ENCODE data around the gene NAPB.

NAPB gene

GRCh38 chr20:23454816-23455215 is 33.5 kb upstream of the NAPB start:
- no peak overlapping the region for H3K4me3 ChIP-seq (replicated peaks; ENCODE audit: low read depth, low read length)
- TF ChIP-seq, protein P1, sequence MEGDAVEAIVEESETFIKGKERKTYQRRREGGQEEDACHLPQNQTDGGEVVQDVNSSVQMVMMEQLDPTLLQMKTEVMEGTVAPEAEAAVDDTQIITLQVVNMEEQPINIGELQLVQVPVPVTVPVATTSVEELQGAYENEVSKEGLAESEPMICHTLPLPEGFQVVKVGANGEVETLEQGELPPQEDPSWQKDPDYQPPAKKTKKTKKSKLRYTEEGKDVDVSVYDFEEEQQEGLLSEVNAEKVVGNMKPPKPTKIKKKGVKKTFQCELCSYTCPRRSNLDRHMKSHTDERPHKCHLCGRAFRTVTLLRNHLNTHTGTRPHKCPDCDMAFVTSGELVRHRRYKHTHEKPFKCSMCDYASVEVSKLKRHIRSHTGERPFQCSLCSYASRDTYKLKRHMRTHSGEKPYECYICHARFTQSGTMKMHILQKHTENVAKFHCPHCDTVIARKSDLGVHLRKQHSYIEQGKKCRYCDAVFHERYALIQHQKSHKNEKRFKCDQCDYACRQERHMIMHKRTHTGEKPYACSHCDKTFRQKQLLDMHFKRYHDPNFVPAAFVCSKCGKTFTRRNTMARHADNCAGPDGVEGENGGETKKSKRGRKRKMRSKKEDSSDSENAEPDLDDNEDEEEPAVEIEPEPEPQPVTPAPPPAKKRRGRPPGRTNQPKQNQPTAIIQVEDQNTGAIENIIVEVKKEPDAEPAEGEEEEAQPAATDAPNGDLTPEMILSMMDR (IDR thresholded peaks at IDR 0.05; ENCODE audit: low read length, missing control alignments), result no peak
- no peak for DNase-seq (ENCODE audit: low read depth)

DNA sequence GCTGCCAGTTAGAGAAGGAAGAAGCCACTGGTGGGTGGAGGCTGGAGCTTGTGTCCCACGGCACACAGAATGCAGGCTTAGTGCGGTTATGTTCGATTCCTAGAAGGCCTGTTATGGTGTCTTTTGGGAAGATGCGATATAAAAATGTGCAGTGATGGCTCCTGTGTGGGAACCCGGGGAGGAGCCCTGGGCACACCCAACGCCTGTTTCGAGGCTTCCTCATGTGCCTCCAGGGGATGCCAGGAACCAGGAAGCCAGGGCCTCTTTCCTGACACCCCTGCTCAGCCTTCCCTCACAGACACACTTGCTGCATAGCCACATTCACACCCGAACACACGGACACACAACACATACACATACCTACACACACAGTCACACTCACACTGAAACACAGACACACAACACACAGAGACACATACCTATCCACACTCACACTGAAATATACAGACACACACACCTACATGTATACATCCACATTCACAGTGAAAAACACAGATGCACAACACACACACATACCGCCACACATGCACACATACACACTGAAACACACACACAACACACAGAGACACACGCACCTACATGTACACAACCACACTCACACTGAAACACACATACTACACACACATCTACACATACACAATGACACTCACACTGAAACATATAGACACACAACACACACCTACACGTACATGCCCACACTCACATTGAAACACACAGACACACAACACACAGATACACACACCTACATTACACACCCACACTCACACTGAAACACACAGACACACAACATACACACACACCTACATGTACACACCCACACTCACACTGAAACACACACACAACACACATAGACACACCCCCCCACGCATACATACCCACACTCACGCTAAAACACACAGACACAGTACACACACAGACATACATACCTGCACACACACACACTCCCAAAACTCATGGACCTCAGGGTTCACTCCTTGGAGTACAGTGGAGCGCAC is 32.6 kb upstream of the NAPB start:
- no peak overlapping the region for H3K4me3 ChIP-seq (replicated peaks; ENCODE audit: low read depth, low read length)
- DNase-seq (ENCODE audit: low read depth), result no peak
- TF ChIP-seq, protein P1 (IDR thresholded peaks at IDR 0.05; ENCODE audit: low read length, missing control alignments), result no peak

DNA sequence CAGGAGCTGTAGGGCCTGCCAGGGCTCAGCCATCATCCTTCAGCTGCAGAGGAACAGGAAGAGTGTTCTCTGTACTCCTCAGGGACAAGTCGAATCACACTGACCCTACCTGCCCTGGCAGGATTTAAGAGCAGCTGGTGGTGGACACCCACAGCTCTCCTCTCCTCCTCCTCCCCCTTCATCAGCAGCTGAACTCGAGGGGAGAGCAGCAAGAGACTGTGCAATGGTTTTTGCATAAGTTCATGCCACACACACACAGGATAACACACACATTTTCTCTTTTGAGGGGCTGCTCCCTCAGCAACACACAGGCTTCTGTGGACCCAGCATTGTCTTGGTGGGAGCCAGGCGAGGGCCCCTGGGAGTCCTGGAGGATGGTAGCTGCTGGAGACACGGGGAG is 31.5 kb upstream of the NAPB start, which contains the start of gene CST11:
CST11 (minus strand) TSS at position 101 of the 400 bp plus-strand sequence; CDS start at position 36, 65 bp downstream.
- DNase-seq (ENCODE audit: low read depth), result no peak
- H3K4me3 ChIP-seq (replicated peaks; ENCODE audit: low read depth, low read length), result no peak within 1 kb of the TSS
- TF ChIP-seq, protein P1 (IDR thresholded peaks at IDR 0.05; ENCODE audit: low read length, missing control alignments), result no peak

DNA sequence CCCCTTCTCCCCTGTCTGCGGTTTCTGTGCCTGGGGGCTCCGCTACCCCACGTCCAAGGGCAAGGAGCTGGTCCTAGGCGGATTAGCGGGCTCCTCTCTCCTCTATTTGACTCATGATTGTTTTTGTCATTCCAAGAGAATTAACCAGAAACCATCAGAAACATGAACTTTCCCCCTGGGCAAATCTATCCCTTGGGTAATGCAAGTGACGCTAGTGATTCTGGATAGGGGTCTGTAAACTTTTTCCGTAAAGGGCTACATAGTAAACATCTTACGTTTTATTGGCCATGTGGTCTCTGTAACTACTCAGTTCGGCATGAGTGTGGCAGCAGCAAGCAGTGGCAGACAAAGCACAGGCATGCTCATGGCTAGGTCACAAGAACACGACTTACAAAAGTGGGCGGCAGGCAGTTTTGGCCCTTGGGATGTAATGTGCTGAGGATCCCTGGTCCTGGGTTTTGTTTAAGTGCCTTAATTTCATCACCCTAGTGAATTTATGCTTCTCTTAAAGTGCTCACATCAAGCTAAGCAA is 30.7 kb upstream of the NAPB start:
- TF ChIP-seq, protein P1 (IDR thresholded peaks at IDR 0.05; ENCODE audit: low read length, missing control alignments), result no peak
- DNase-seq (ENCODE audit: low read depth), result no peak
- H3K4me3 ChIP-seq (replicated peaks; ENCODE audit: low read depth, low read length), result no peak overlapping the region

- no peak overlapping the region for H3K4me3 ChIP-seq (replicated peaks; ENCODE audit: low read depth, low read length)
- TF ChIP-seq, protein P1 (IDR thresholded peaks at IDR 0.05; ENCODE audit: low read length, missing control alignments), result no peak
Measured at GRCh38 chr20:23450877-23451276, 29.6 kb upstream of the NAPB start.

DNA sequence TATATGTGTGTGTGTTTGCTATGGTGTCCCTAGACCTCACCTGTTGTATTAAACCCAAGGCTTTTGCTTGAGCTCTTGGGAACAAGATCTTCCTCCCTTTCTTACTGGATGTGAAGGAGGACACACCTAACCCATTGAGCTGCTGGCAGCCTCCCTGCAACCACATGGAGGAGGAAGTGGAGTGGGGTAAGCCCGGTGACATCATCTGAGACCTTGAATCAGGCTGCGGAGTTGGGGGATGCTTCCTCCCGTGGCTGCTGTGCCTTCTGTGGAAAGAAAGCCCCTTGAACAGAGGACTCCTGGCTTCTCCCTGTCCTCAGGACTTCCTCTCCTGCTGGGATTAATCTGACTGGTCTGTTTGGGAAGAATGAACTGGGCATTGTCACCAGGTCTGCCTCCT is 28.1 kb upstream of the NAPB start:
- DNase-seq (ENCODE audit: low read depth), result peak; percentile 28
- no peak overlapping the region for H3K4me3 ChIP-seq (replicated peaks; ENCODE audit: low read depth, low read length)
- TF ChIP-seq, protein P1 (IDR thresholded peaks at IDR 0.05; ENCODE audit: low read length, missing control alignments), result no peak

More at GRCh38 chr20:23450877-23451276, 29.6 kb upstream of the NAPB start:
- DNase-seq (ENCODE audit: low read depth), result no peak
